Measurements from ENCODE around the gene GLE1. TPM values are rescaled to one million over a fixed set of nuclear protein-coding genes. Genes with fewer than 3 reads are reported as not detected.

Gene GLE1
- total and polyA plus RNA-seq, 2 experiments from 2014 or later: 13.3 to 19.5 TPM

- H4K20me1 ChIP-seq (ENCODE audit: insufficient read depth, poor library complexity, severe bottlenecking): no peaks in the 10 kb centered on the region
- WGBS (ENCODE audit: low lambda C conversion rate, missing lambda C conversion rate): 91% methylated on average over 13 of the region's 13 CpGs
- H2AFZ ChIP-seq: no peak overlapping the region
- no peaks in the 10 kb centered on the region for H3K27me3 ChIP-seq
- H3K4me3 ChIP-seq: no peak overlapping the region
- H3K36me3 ChIP-seq (replicated peaks; ENCODE audit: insufficient read depth, low read depth): no peaks in the 10 kb centered on the region
- TF ChIP-seq CTCF (IDR thresholded peaks at IDR 0.05; ENCODE audit: poor library complexity) (no peak), EZH2 (IDR thresholded peaks at IDR 0.05; ENCODE audit: borderline replicate concordance) (no peak), EZH2phosphoT487 (IDR thresholded peaks at IDR 0.05; ENCODE audit: low read depth, severe bottlenecking, unreplicated experiment) (no peak)
- no peaks in the 10 kb centered on the region for H3K9me3 ChIP-seq (ENCODE audit: low read depth)
- no peaks in the 10 kb centered on the region for H3K4me1 ChIP-seq (ENCODE audit: insufficient read depth)
- H3K79me2 ChIP-seq: no peaks in the 10 kb centered on the region
- H3K4me2 ChIP-seq: no peak overlapping the region
- no peaks in the 10 kb centered on the region for H3K9me2 ChIP-seq (replicated peaks; ENCODE audit: insufficient read depth)
- no peak for DNase-seq (ENCODE audit: low spot score)
- no peak overlapping the region for H3K27ac ChIP-seq
These were observed 10.3 kb upstream of the GLE1 start for GRCh38 chr9:128494108-128494745.

- Histone ChIP-seq H3K9me3 (ENCODE audit: low read depth) (no peaks in the 10 kb centered on the region), H3K9me2 (replicated peaks; ENCODE audit: insufficient read depth) (no peaks in the 10 kb centered on the region), H3K4me2 (no peak overlapping the region), H3K36me3 (replicated peaks; ENCODE audit: insufficient read depth, low read depth) (no peaks in the 10 kb centered on the region), H3K27ac (no peak overlapping the region), H3K79me2 (no peaks in the 10 kb centered on the region), H4K20me1 (ENCODE audit: insufficient read depth, poor library complexity, severe bottlenecking) (no peaks in the 10 kb centered on the region), H3K27me3 (no peaks in the 10 kb centered on the region), H3K4me1 (ENCODE audit: insufficient read depth) (no peaks in the 10 kb centered on the region), H2AFZ (no peak overlapping the region), H3K4me3 (no peak overlapping the region)
- no peak for DNase-seq (ENCODE audit: low spot score)
- 96% methylated on average over 5 of the region's 5 CpGs for WGBS (ENCODE audit: low lambda C conversion rate, missing lambda C conversion rate)
- TF ChIP-seq EZH2 (IDR thresholded peaks at IDR 0.05; ENCODE audit: borderline replicate concordance) (no peak), EZH2phosphoT487 (IDR thresholded peaks at IDR 0.05; ENCODE audit: low read depth, severe bottlenecking, unreplicated experiment) (no peak), CTCF (IDR thresholded peaks at IDR 0.05; ENCODE audit: poor library complexity) (no peak)
These were observed 9.8 kb upstream of the GLE1 start for GRCh38 chr9:128494746-128495129.

- no peaks in the 10 kb centered on the region for H3K4me1 ChIP-seq (ENCODE audit: insufficient read depth)
- H4K20me1 ChIP-seq (ENCODE audit: insufficient read depth, poor library complexity, severe bottlenecking): no peaks in the 10 kb centered on the region
- TF ChIP-seq CTCF (IDR thresholded peaks at IDR 0.05; ENCODE audit: poor library complexity): no peak
- no peak for TF ChIP-seq EZH2phosphoT487 (IDR thresholded peaks at IDR 0.05; ENCODE audit: low read depth, severe bottlenecking, unreplicated experiment)
- no peak for TF ChIP-seq EZH2 (IDR thresholded peaks at IDR 0.05; ENCODE audit: borderline replicate concordance)
- H3K27me3 ChIP-seq: no peaks in the 10 kb centered on the region
- no peak overlapping the region for H3K27ac ChIP-seq
- H3K9me2 ChIP-seq (replicated peaks; ENCODE audit: insufficient read depth): no peaks in the 10 kb centered on the region
- no peaks in the 10 kb centered on the region for H3K79me2 ChIP-seq
- H2AFZ ChIP-seq: no peak overlapping the region
- H3K4me2 ChIP-seq: no peak overlapping the region
- DNase-seq (ENCODE audit: low spot score): peak; percentile 30
- H3K4me3 ChIP-seq: no peak overlapping the region
- WGBS (ENCODE audit: low lambda C conversion rate, missing lambda C conversion rate): 88% methylated on average over 1 of the region's 1 CpG
- no peaks in the 10 kb centered on the region for H3K36me3 ChIP-seq (replicated peaks; ENCODE audit: insufficient read depth, low read depth)
- no peaks in the 10 kb centered on the region for H3K9me3 ChIP-seq (ENCODE audit: low read depth)
These were observed 9.2 kb upstream of the GLE1 start for GRCh38 chr9:128495296-128495695.
